A673 (cell line): ENCODE data around the gene SMARCD2. TPM values are rescaled to one million over a fixed set of nuclear protein-coding genes. Genes with fewer than 3 reads are reported as not detected.

Experiments used
- BruUV-seq: library from RNA; stranded (reverse); fragments of 400-500 nt; replicated peaks from 2 replicates; lab custom pipeline; 2021; lab: Mats Ljungman, UMichigan
- CTCF ChIA-PET: fragments of 300-600 bp; sonication (Branson Sonifier 250); formaldehyde crosslinking; loops from one replicate; lab custom pipeline; 2022; ENCODE audit warnings: antibody characterized with exemption; lab: Charles Lee
- POLR2A ChIA-PET: fragments of 300-600 bp; sonication (Branson Sonifier 250); formaldehyde crosslinking; loops from one replicate; lab custom pipeline; 2022; ENCODE audit warnings: antibody characterized with exemption; ENCODE audit not compliant: low non-redundant PET; lab: Charles Lee
- DNase-seq: peaks from one replicate; pipeline ENCODE4 v3.0.0-alpha.2; 2015; ENCODE audit warnings: low spot score
- H3K27ac ChIP-seq: fragments of 200-600 bp; sonication (generic); 2 replicates; pipeline ENCODE4 v1.5.1; 2016; ENCODE audit warnings: mixed run types, low read depth, mild to moderate bottlenecking, mixed read lengths, antibody characterized with exemption, low read length; ENCODE audit not compliant: poor library complexity, severe bottlenecking
- H3K27me3 ChIP-seq: fragments of 200-600 bp; sonication (generic); replicated peaks from 2 replicates; pipeline ENCODE4 v1.6.1; 2017; ENCODE audit warnings: mixed run types, low read depth, mild to moderate bottlenecking, mixed read lengths, antibody characterized with exemption, low read length; ENCODE audit not compliant: insufficient read depth, poor library complexity
- H3K36me3 ChIP-seq: fragments of 200-600 bp; sonication (generic); 2 replicates; pipeline ENCODE4 v1.6.1; 2016; ENCODE audit warnings: mixed run types, mild to moderate bottlenecking, mixed read lengths, antibody characterized with exemption, low read length; ENCODE audit not compliant: insufficient read depth, poor library complexity, severe bottlenecking
- H3K4me1 ChIP-seq: fragments of 200-600 bp; sonication (generic); 2 replicates; pipeline ENCODE4 v1.6.1; 2017; ENCODE audit warnings: mixed run types, mild to moderate bottlenecking, mixed read lengths, antibody characterized with exemption, low read length; ENCODE audit not compliant: insufficient read depth, poor library complexity, severe bottlenecking
- H3K4me3 ChIP-seq: fragments of 200-600 bp; sonication (generic); 2 replicates; pipeline ENCODE4 v1.5.1; 2016; ENCODE audit warnings: low read depth, mixed run types, mild to moderate bottlenecking, mixed read lengths, low read length; ENCODE audit not compliant: poor library complexity, severe bottlenecking
- H3K9me3 ChIP-seq: fragments of 200-600 bp; sonication (generic); 2 replicates; pipeline ENCODE4 v1.6.1; 2016; ENCODE audit warnings: mixed run types, low read depth, mild to moderate bottlenecking, mixed read lengths, antibody characterized with exemption, low read length; ENCODE audit not compliant: poor library complexity, severe bottlenecking
- EZH2 ChIP-seq: fragments of 200-600 bp; sonication (generic); IDR thresholded peaks from 2 replicates; pipeline ENCODE4 v1.6.1; 2017; ENCODE audit warnings: borderline replicate concordance, low read depth, mild to moderate bottlenecking, mixed read lengths, antibody characterized with exemption, low read length; ENCODE audit not compliant: poor library complexity, severe bottlenecking
- intact Hi-C: fragments of 100-400 bp; cut with micrococcal nuclease; formaldehyde crosslinking; loops from one replicate; pipeline ENCODE4 v1.10.0; 2022; ENCODE audit not compliant: unreplicated experiment
- total RNA-seq: library from RNA; stranded (reverse); gene quantifications from 2 replicates; pipeline ENCODE4 v1.2.3, GENCODE V29; 2021
- TF ChIP-seq, protein P1 (sequence below): fragments of 300-800, 200-600 bp; sonication (generic); conservative IDR thresholded peaks from 2 replicates; pipeline ENCODE4 v1.5.1; 2017; ENCODE audit warnings: low read depth, mild to moderate bottlenecking, antibody characterized with exemption, low read length, moderate library complexity, mixed read lengths

Gene SMARCD2
- total RNA-seq, 1 experiment from 2014 or later: 71.9 TPM

DNA sequence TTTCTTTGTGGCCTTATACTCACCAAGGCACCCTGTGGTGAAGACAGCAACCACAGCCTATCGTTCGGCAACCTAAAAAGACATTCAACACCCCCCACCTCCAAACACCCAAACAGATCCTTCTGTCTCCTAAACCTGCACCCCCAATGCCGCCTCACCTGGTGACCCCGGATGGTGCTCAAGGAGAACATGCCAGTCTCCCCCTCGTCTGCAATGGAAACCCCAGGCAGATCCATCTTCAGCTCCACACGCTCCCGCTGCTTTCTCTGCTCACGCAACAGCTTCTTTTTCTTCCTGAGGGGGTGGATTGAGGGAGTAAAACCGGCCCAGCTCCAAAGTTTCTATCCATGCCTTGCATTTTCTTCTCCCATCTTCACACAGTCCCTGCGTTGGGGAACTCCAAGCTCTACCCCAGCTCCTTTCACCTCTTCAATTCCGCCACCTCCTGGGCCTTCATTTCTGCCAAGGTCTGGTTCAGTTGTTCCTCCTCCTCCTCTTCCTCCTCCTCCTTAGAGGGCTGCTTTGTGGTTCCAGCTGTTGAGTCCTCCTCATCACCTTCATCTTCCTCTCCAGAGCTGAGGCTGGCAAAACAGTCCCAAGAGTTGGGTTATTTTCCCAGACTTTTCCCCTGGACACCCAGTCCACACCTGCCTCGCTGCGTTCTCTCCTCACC, 18.7 kb downstream of the SMARCD2 start:
- TF ChIP-seq, protein P1, sequence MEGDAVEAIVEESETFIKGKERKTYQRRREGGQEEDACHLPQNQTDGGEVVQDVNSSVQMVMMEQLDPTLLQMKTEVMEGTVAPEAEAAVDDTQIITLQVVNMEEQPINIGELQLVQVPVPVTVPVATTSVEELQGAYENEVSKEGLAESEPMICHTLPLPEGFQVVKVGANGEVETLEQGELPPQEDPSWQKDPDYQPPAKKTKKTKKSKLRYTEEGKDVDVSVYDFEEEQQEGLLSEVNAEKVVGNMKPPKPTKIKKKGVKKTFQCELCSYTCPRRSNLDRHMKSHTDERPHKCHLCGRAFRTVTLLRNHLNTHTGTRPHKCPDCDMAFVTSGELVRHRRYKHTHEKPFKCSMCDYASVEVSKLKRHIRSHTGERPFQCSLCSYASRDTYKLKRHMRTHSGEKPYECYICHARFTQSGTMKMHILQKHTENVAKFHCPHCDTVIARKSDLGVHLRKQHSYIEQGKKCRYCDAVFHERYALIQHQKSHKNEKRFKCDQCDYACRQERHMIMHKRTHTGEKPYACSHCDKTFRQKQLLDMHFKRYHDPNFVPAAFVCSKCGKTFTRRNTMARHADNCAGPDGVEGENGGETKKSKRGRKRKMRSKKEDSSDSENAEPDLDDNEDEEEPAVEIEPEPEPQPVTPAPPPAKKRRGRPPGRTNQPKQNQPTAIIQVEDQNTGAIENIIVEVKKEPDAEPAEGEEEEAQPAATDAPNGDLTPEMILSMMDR: no peak
- TF ChIP-seq EZH2: no peak
- POLR2A ChIA-PET: no interaction called here
- H3K36me3 ChIP-seq: peaks cover 71% of the 10 kb centered on the region

DNA sequence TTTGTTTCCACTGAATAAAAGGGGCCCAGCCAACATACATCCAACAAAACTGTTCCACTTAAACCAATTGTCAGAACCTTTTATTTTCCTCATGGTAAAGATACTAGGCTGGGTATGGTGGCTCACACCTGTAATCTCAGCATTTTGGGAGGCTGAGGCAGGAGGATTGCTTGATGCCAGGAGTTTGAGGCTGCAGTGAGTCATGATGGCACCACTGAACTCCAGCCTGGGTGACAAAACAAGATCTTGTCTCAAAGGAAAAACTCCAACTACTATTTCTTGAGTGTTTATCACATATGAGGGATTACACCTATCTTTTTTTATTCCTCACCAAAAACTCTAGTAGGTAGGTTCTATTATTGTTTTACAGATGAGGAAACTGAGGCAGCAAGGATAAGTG, 19.9 kb downstream of the SMARCD2 start:
- Histone ChIP-seq H3K27me3 (no peaks in the 10 kb centered on the region), H3K4me3 (no peak overlapping the region), H3K9me3 (no peaks in the 10 kb centered on the region), H3K27ac (no peak overlapping the region), H3K36me3 (peaks cover 81% of the 10 kb centered on the region), H3K4me1 (no peaks in the 10 kb centered on the region)
- POLR2A ChIA-PET: no interaction called here
- intact Hi-C loops: no loop called here
- no TSS peak for BruUV-seq
- no peak for DNase-seq
- TF ChIP-seq EZH2: no peak
- TF ChIP-seq, protein P1: no peak
- CTCF ChIA-PET: no interaction called here

More for the DNA sequence above, 18.7 kb downstream of the SMARCD2 start:
- CTCF ChIA-PET: no interaction called here
- no peak for DNase-seq
- Histone ChIP-seq H3K4me3 (no peak overlapping the region), H3K27me3 (no peaks in the 10 kb centered on the region), H3K27ac (no peak overlapping the region), H3K4me1 (peaks cover 7% of the 10 kb centered on the region), H3K9me3 (no peaks in the 10 kb centered on the region)
- BruUV-seq: no TSS peak
- intact Hi-C loops: no loop called here

DNA sequence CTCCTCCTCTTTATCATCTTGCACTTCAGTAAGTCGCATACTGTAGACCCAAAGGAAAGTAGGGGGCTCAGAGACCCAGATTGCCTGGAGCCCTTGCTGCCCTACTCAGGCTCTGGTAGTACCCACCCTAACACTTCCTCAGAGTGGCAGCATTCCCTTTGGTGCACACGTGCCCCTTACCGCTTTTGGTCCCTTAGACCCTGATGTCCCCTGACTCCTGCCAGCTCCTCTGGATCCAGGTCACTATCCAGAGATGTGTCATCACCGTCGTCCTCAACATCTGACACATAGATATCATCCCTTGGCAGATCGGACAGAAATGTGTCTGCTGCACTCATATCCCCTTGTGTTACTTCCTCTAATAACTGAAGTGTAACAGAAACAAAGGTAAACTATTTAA, 20.7 kb downstream of the SMARCD2 start:
- H3K36me3 ChIP-seq: peaks cover 88% of the 10 kb centered on the region
- no TSS peak for BruUV-seq
- intact Hi-C loops: no loop called here
- no peaks in the 10 kb centered on the region for H3K9me3 ChIP-seq
- H3K27me3 ChIP-seq: no peaks in the 10 kb centered on the region
- no peak overlapping the region for H3K27ac ChIP-seq
- no peak for DNase-seq
- no peak overlapping the region for H3K4me3 ChIP-seq
- no peaks in the 10 kb centered on the region for H3K4me1 ChIP-seq
- CTCF ChIA-PET: no interaction called here
- TF ChIP-seq, protein P1: no peak
- TF ChIP-seq EZH2: no peak
- POLR2A ChIA-PET: no interaction called here
